Measurements from ENCODE around the gene DUSP10.

DUSP10 gene

GRCh38 chr1:221777431-221778072 lies 35.7 kb upstream of the DUSP10 start:
- H3K27me3 Mint-ChIP-seq (ENCODE audit: low read depth) = peaks cover 11% of the 10 kb centered on the region

GRCh38 chr1:221776495-221777301 lies 34.8 kb upstream of the DUSP10 start:
- Mint-ChIP-seq H3K4me1 (no peaks in the 10 kb centered on the region), H3K9me3 (no peaks in the 10 kb centered on the region), H3K36me3 (ENCODE audit: low read depth) (no peaks in the 10 kb centered on the region), H3K27ac (no peak overlapping the region), H3K4me3 (no peak overlapping the region), H3K27me3 (ENCODE audit: low read depth) (peaks cover 7% of the 10 kb centered on the region)
- no peak for TF ChIP-seq CTCF (IDR thresholded peaks at IDR 0.05; ENCODE audit: unreplicated experiment in 3 of 3)

More at GRCh38 chr1:221777431-221778072, 35.7 kb upstream of the DUSP10 start:
- TF ChIP-seq CTCF (IDR thresholded peaks at IDR 0.05; ENCODE audit: unreplicated experiment in 3 of 3) = no peak
- Mint-ChIP-seq H3K4me3 (no peak overlapping the region), H3K9me3 (no peaks in the 10 kb centered on the region), H3K4me1 (no peaks in the 10 kb centered on the region), H3K36me3 (ENCODE audit: low read depth) (no peaks in the 10 kb centered on the region), H3K27ac (no peak overlapping the region)

GRCh38 chr1:221775206-221775605 lies 33.3 kb upstream of the DUSP10 start:
- no peaks in the 10 kb centered on the region for H3K4me1 Mint-ChIP-seq
- H3K36me3 Mint-ChIP-seq (ENCODE audit: low read depth) = no peaks in the 10 kb centered on the region
- H3K27ac Mint-ChIP-seq = no peak overlapping the region
- peaks cover 7% of the 10 kb centered on the region for H3K27me3 Mint-ChIP-seq (ENCODE audit: low read depth)
- H3K9me3 Mint-ChIP-seq = no peaks in the 10 kb centered on the region
- no peak overlapping the region for H3K4me3 Mint-ChIP-seq
- TF ChIP-seq CTCF (IDR thresholded peaks at IDR 0.05; ENCODE audit: unreplicated experiment in 3 of 3) = no peak

- no peak overlapping the region for H3K27ac Mint-ChIP-seq
- no peaks in the 10 kb centered on the region for H3K9me3 Mint-ChIP-seq
- no peak for TF ChIP-seq CTCF (IDR thresholded peaks at IDR 0.05; ENCODE audit: unreplicated experiment in 3 of 3)
- peaks cover 7% of the 10 kb centered on the region for H3K27me3 Mint-ChIP-seq (ENCODE audit: low read depth)
- no peak overlapping the region for H3K4me3 Mint-ChIP-seq
- no peaks in the 10 kb centered on the region for H3K36me3 Mint-ChIP-seq (ENCODE audit: low read depth)
- no peaks in the 10 kb centered on the region for H3K4me1 Mint-ChIP-seq
These were observed 32.4 kb upstream of the DUSP10 start for GRCh38 chr1:221774054-221774842.

- Mint-ChIP-seq H3K36me3 (ENCODE audit: low read depth) (no peaks in the 10 kb centered on the region), H3K27me3 (ENCODE audit: low read depth) (no peaks in the 10 kb centered on the region), H3K27ac (no peak overlapping the region), H3K4me3 (no peak overlapping the region), H3K4me1 (no peaks in the 10 kb centered on the region), H3K9me3 (no peaks in the 10 kb centered on the region)
- TF ChIP-seq CTCF (IDR thresholded peaks at IDR 0.05; ENCODE audit: unreplicated experiment in 3 of 3) = no peak
These were observed 31.5 kb upstream of the DUSP10 start for GRCh38 chr1:221773383-221773782.
